Fibroblast of skin of left biceps (primary cell): Measurements from ENCODE around the gene AHNAK2.

Source experiments
- DNase-seq, 2 experiments: peaks; one replicate each; pipeline ENCODE4 v3.0.0-alpha.2; 2013; ENCODE audit warnings: low read depth in 2 of 2

AHNAK2 gene

DNA sequence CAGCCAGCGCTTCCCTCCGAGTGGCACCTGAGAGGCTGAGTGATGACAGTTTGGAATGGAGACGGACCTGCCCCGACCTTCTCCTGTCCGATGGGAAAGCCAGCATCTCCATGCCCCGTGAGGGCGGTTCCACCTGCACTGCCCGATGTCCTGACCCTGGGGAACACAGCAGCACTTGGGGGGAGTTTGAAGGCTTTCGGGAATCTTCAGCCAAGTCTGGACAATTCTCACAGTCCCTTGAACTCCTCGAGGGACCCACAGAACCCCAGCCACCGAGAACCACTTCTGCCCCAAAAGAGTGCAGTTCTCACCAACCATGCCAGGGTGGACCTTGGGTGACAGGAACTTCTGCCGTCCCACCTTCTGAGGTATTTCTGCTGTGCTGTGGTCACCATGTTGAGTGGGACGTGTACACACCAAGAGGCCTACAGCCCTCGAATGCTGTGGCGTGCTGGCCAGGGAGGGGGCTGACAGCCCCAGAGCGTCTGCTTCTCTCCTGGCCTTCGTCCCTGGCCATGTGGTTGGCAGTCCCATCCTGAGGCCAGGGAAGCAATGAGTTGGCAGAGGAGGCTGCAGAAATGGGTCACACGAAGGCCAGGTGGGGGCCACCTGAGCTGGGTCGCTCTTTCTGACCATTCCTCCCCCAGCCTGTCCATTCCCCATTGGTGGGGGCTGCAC is 8.5 kb upstream of the AHNAK2 start:
- DNase-seq = no peak

GRCh38 chr14:104985675-104986486 is 7.7 kb upstream of the AHNAK2 start, which contains the start of gene CLBA1:
Gene CLBA1, plus strand, starts transcription at chr14:104985788. Its CDS starts 644 bp downstream, at chr14:104986432.
- DNase-seq = peak; percentile 70 to 77

GRCh38 chr14:104984056-104984894 is 6.1 kb upstream of the AHNAK2 start:
- no peak for DNase-seq

DNA sequence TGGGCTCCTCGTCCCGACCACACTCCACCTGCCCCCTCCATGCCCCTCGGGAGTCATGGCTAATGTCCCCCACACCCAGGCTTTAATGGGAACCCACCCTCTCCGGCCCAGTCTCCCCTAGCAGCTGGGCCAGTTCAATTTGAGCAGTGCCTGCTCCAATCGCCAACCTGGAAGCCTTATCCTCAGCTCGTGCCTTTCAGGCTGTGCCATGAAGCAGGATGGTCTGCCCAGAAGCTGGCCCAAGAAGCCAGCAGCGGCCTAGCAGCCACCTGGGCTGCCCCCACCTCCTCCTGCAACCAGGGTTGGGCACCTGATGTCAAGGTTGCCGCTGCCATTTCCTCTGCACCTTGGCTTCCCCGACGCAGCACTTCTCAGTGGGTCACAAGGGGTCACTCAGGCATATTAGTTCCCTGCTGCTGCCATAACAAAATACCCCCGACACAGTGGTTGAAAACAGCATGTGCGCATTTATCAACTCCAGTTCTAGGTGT is 5.1 kb upstream of the AHNAK2 start:
- DNase-seq = no peak

- DNase-seq = no peak
These were observed 4.5 kb upstream of the AHNAK2 start for GRCh38 chr14:104982548-104983230.

DNA sequence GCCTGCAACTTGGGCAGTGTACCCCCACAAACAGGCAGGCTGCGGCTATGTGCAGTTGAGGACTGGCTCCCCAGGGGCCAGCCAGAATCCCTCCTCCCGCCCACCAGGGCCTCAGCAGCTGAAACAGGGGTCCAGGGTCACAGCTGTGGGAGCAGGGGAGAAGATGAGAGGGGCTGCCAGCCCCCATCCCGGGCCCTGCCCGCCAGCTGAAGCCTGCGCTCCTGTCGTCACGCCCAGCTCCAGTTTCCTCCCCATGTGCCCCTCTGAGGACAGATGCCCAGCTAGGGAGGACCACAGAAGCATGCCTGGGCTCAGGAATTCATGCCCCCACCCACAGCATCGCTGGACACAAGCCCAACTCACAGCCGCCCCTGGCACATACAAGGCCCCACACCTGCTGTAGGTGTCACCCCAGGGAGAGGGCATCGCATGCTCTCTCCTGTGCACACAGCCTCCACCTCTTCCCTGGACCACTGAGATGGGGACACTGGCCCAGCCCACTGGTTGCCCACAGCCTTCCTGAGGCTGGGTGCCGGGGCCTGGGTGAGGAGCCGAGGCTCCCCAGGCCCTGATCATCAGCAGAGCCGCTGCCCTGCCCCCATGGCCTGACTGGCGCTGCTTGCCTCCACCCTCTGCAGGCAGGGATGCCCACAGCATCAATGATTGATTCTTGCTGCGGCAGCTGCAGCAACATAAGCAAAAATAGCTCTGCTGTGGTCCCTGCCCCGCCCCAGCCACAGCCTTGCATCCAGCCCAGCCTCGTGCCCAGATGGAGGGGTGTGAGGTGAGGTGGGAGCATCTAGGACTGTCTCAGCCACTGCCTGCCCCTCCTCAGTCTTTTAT is 3.7 kb upstream of the AHNAK2 start:
- no peak for DNase-seq

GRCh38 chr14:104980611-104981531 is 2.7 kb upstream of the AHNAK2 start:
- no peak for DNase-seq

- DNase-seq = no peak
These were observed 1.8 kb upstream of the AHNAK2 start for GRCh38 chr14:104979758-104980610.

DNA sequence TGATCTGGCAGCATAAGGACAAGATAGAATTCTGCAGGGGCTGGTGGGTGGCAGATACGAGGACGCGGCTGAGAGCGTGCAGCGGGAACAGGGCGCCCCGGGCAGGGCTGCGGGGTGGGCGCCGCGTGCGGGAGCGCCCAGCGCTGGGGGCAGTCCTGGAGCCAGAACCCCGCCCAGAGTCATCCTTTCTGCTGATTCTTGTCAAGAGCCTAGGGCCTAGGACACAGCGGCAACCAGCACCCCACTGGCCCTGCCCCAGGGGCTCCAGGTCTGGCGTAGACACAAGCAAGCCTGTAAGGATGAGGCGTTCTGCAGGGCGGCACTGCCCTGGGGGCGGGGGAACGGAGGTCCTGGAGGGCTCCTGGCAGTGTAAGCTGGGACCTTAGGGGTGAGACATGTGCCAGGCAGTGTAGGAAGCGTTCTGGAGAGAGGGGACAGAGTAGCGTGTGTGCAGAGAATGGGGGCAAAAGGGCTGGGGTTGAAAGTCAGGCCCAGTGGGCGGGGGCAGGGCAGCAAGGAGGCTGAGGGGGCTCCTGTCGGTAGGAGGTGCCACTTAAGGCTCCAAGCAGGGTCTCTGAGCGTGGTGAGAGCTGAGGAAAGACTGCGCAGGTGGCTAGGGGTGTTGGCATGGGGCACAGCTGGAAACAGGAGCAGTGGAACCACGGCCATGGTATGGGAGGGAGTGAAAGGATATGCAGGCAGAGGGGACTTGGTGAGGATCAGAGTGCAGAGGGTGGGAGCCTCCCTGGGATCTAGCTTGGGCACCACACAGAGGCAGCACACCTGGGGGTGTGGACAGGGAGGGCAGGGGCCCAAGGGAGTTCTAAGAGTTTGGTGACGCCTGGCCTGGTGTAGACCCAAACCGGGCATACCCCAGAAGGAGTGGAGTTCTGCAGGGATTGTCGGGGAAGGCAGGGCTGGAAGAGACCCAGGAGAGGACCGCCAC is 845 bp upstream of the AHNAK2 start:
- no peak for DNase-seq

- no peak for DNase-seq
These were observed 1.0 kb downstream of the AHNAK2 start for GRCh38 chr14:104977008-104977680.

DNA sequence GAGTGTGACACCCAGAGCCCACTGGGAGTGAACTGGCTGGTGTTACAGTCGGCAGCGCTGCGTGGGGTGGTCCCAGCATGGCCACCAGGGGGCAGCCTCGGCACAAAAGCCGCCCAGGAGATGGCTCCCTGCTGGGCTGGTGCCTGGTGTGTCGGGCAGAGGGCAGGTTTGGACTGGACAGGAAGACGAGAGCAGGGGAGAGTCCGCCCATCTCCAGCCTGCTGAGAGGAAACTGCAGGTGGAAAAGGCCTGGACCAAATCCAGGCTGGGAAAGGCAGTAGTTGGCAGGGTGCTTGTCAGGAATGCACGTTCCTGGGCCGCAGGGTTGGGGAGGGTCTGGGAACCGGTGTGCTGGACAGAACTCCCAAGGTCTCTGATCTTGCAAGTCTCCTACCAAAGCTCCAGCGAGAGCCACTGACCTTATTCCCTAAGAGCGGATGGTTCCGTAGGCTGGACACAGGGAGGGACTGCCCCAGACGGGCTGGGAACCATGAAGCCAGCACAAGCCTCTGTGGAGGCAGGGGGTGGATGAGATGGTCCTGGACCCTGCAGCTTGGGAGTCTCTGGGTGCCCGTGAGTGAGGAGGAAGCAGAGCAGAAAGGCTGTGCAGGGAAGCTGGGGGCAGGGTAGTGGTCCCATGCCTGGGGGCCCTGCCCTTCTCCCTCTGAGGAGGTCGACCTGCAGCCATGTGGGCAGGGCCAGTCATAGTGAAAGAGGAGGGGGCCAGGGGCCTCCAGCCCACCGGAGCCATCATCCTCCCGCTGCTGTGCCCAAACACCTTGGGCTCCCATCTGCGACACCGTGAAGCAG is 1.8 kb downstream of the AHNAK2 start:
- DNase-seq = peak in 1 of 2 experiments; percentile 9

DNA sequence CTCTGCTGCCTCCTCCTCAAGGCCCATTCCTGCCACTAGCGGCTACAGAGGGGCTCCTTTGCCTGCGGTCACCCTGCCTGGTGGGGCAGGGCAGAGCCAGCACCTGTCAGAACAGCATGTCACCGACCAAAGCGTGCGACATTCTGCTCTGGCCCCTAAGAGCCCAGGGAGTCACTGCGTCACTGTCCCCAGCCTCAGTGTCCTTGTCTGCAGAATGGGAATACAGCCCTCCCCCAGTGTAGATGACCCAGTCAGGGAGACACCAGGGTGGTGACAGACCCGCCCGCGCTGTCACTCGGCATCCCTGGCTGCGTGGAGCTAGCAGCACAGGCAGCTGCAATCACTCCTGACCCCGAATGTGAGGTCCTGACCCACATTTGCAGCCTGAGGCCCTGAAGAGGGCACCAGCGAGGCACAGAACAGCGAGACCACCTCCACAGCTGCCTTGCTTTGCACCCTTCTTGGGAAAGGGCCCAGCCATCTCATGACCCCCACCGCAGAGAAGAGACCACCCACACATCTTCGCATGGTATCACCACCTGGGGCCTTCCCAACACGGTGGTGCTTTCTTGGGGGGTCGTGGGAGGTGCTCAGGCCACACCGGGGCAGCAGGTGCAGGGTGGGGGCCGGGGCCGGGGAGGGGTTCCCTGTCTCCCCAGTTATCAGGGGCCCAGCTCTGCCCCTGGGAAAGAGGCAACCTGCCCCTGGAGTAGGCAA is 2.5 kb downstream of the AHNAK2 start:
- DNase-seq = no peak

GRCh38 chr14:104974665-104975390 is 3.3 kb downstream of the AHNAK2 start:
- no peak for DNase-seq

GRCh38 chr14:104974146-104974541 is 4.0 kb downstream of the AHNAK2 start:
- no peak for DNase-seq
